A673 (cell line): ENCODE results near the gene TSG101. TPM values are rescaled to one million over a fixed set of nuclear protein-coding genes. Genes with fewer than 3 reads are reported as not detected.

Experiments
- BruUV-seq: library from RNA; stranded (reverse); fragments of 400-500 nt; replicated peaks from 2 replicates; lab custom pipeline; 2021; lab: Mats Ljungman, UMichigan
- CTCF ChIA-PET: fragments of 300-600 bp; sonication (Branson Sonifier 250); formaldehyde crosslinking; loops from one replicate; lab custom pipeline; 2022; ENCODE audit warnings: antibody characterized with exemption; lab: Charles Lee
- POLR2A ChIA-PET: fragments of 300-600 bp; sonication (Branson Sonifier 250); formaldehyde crosslinking; loops from one replicate; lab custom pipeline; 2022; ENCODE audit warnings: antibody characterized with exemption; ENCODE audit not compliant: low non-redundant PET; lab: Charles Lee
- DNase-seq: peaks from one replicate; pipeline ENCODE4 v3.0.0-alpha.2; 2015; ENCODE audit warnings: low spot score
- H3K27ac ChIP-seq: fragments of 200-600 bp; sonication (generic); 2 replicates; pipeline ENCODE4 v1.5.1; 2016; ENCODE audit warnings: mixed run types, low read depth, mild to moderate bottlenecking, mixed read lengths, antibody characterized with exemption, low read length; ENCODE audit not compliant: poor library complexity, severe bottlenecking
- H3K27me3 ChIP-seq: fragments of 200-600 bp; sonication (generic); replicated peaks from 2 replicates; pipeline ENCODE4 v1.6.1; 2017; ENCODE audit warnings: mixed run types, low read depth, mild to moderate bottlenecking, mixed read lengths, antibody characterized with exemption, low read length; ENCODE audit not compliant: insufficient read depth, poor library complexity
- H3K36me3 ChIP-seq: fragments of 200-600 bp; sonication (generic); 2 replicates; pipeline ENCODE4 v1.6.1; 2016; ENCODE audit warnings: mixed run types, mild to moderate bottlenecking, mixed read lengths, antibody characterized with exemption, low read length; ENCODE audit not compliant: insufficient read depth, poor library complexity, severe bottlenecking
- H3K4me1 ChIP-seq: fragments of 200-600 bp; sonication (generic); 2 replicates; pipeline ENCODE4 v1.6.1; 2017; ENCODE audit warnings: mixed run types, mild to moderate bottlenecking, mixed read lengths, antibody characterized with exemption, low read length; ENCODE audit not compliant: insufficient read depth, poor library complexity, severe bottlenecking
- H3K4me3 ChIP-seq: fragments of 200-600 bp; sonication (generic); 2 replicates; pipeline ENCODE4 v1.5.1; 2016; ENCODE audit warnings: low read depth, mixed run types, mild to moderate bottlenecking, mixed read lengths, low read length; ENCODE audit not compliant: poor library complexity, severe bottlenecking
- H3K9me3 ChIP-seq: fragments of 200-600 bp; sonication (generic); 2 replicates; pipeline ENCODE4 v1.6.1; 2016; ENCODE audit warnings: mixed run types, low read depth, mild to moderate bottlenecking, mixed read lengths, antibody characterized with exemption, low read length; ENCODE audit not compliant: poor library complexity, severe bottlenecking
- CTCF ChIP-seq: fragments of 300-800, 200-600 bp; sonication (generic); conservative IDR thresholded peaks from 2 replicates; pipeline ENCODE4 v1.5.1; 2017; ENCODE audit warnings: low read depth, mild to moderate bottlenecking, antibody characterized with exemption, low read length, moderate library complexity, mixed read lengths
- EZH2 ChIP-seq: fragments of 200-600 bp; sonication (generic); IDR thresholded peaks from 2 replicates; pipeline ENCODE4 v1.6.1; 2017; ENCODE audit warnings: borderline replicate concordance, low read depth, mild to moderate bottlenecking, mixed read lengths, antibody characterized with exemption, low read length; ENCODE audit not compliant: poor library complexity, severe bottlenecking
- intact Hi-C: fragments of 100-400 bp; cut with micrococcal nuclease; formaldehyde crosslinking; loops from one replicate; pipeline ENCODE4 v1.10.0; 2022; ENCODE audit not compliant: unreplicated experiment
- total RNA-seq: library from RNA; stranded (reverse); gene quantifications from 2 replicates; pipeline ENCODE4 v1.2.3, GENCODE V29; 2021

The TSG101 gene
- total RNA-seq, 1 experiment from 2014 or later, result 48.2 TPM

GRCh38 chr11:18548001-18548400 lies 21.3 kb upstream of the TSG101 start:
- TF ChIP-seq CTCF (no peak), EZH2 (no peak)
- ChIA-PET CTCF (no interaction called here), POLR2A (no interaction called here)
- no peak overlapping the region for H3K27ac ChIP-seq
- no peak overlapping the region for H3K4me3 ChIP-seq
- no peaks in the 10 kb centered on the region for H3K4me1 ChIP-seq
- no peaks in the 10 kb centered on the region for H3K27me3 ChIP-seq
- intact Hi-C loops, result loop anchor here (10.0 kb wide), 1 partner anchor 177 kb away; the partner anchor contains the start of gene IGSF22
- no peak for DNase-seq
- H3K36me3 ChIP-seq, result no peaks in the 10 kb centered on the region
- no peaks in the 10 kb centered on the region for H3K9me3 ChIP-seq
- no TSS peak for BruUV-seq

- POLR2A ChIA-PET, result no interaction called here
- peak; percentile 4 for DNase-seq
- BruUV-seq, result no TSS peak
Measured at GRCh38 chr11:18540207-18541009, 13.7 kb upstream of the TSG101 start.

GRCh38 chr11:18536209-18536608 lies 9.5 kb upstream of the TSG101 start:
- BruUV-seq, result no TSS peak
- intact Hi-C loops, result no loop called here

More at GRCh38 chr11:18540207-18541009, 13.7 kb upstream of the TSG101 start:
- no peaks in the 10 kb centered on the region for H3K27me3 ChIP-seq
- H3K4me3 ChIP-seq, result no peak overlapping the region
- intact Hi-C loops, result loop anchor here (2.0 to 10.0 kb wide), 2 partner anchors 110 to 184 kb away; partner anchors contain the start of gene IGSF22
- H3K9me3 ChIP-seq, result no peaks in the 10 kb centered on the region
- peak; percentile 50; the same call in 1 of the 2 replicates for TF ChIP-seq CTCF
- TF ChIP-seq EZH2, result no peak
- no peak overlapping the region for H3K27ac ChIP-seq
- CTCF ChIA-PET, result interaction anchor here (1.1 kb wide), 1 partner anchor 13 kb away, joined by 3 read pairs; the partner anchor contains the start of gene TSG101
- H3K4me1 ChIP-seq, result no peaks in the 10 kb centered on the region
- no peaks in the 10 kb centered on the region for H3K36me3 ChIP-seq

More at GRCh38 chr11:18536209-18536608, 9.5 kb upstream of the TSG101 start:
- H3K27ac ChIP-seq, result no peak overlapping the region
- H3K4me1 ChIP-seq, result no peaks in the 10 kb centered on the region
- CTCF ChIA-PET, result no interaction called here
- no peaks in the 10 kb centered on the region for H3K9me3 ChIP-seq
- TF ChIP-seq CTCF (no peak), EZH2 (no peak)
- H3K36me3 ChIP-seq, result peaks cover 5% of the 10 kb centered on the region
- DNase-seq, result no peak
- POLR2A ChIA-PET, result no interaction called here
- no peaks in the 10 kb centered on the region for H3K27me3 ChIP-seq
- H3K4me3 ChIP-seq, result no peak overlapping the region
